ENCODE measurements around the gene CCDC85A.

The CCDC85A gene

DNA sequence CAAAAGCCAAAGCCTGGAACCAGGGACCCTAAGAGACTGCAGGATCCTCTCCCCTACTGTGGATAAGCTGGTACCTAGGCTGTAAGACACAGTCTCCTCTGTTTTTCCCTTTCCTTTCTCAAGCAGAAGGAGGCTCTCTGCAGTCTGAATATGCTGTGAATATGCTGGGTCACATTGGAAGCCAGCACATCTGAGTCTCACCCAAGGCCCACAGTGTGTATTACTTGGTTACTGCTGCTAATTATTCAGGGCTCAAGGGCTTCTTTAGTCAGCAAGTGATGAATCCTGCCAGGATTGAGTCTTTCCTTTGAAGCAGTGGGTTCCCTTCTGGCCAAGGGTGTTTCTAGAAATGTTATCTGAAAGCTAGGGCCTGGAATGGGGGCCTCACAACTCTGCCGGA is 60.7 kb downstream of the CCDC85A start:
- no peak for DNase-seq

DNA sequence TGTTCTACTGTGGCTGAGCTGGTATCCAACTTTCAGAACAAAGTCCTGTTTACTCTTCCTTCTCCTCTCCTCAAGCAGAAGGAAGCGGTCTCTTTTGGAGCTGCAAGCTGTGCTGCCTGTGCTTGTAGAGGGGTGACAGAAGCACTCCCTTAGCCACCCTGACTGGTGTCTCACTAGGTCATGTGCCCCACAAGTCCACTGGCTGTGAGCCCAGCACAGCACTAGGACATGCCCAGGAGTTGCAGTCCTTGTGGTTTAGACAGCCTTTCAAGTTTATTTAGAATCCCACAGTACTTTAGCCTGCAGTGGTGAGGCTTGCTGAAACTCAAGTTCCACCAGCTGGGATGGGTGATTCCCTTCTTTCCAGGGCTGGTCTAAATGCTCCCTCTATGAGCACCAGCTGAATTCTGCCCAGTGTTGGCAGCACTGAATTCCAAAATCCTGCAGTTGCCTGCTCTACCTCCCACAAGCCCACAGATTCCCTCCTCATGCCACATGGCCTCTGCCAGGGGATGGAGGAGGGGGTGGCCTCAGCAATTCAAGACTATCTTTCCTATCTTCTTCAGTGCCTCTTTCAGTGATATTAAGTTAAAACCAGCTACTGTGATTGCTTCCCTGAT is 61.2 kb downstream of the CCDC85A start:
- DNase-seq: no peak

DNA sequence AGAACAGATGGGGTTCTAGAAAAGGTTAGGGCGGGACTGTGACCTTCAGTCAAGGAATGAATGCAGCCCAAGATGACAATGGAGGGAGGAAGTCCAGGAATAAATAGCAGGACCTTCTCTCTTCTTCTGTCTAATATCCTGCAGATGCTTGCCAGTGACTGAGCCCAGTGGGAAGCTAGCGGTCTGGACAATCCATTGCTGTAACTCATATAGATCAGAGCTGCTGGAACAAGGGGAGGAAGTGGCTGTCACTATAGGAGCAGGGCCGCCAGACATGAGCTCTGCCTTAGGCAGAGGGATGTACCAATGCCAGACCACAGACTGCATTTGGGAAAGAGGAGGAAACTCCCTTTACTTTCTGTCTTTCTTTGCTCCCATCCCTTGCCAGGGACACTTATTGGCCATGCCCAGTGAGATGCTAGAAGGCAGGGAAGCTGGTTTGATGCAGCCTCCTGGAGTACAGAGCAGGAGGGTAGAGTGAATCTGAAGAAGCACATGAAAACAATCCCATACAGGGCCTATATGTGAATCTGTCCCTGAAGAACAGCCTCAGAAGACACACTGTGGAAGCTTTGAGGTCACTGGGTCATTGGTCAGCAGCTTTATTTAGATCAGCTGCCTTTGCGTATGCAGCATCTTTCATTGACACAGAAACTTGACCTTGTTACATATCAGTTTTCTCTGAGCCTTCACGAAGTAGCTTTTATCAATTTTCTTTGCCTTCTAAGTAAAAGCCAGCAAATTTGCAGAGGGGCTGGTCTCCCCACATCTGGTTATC is 65.4 kb downstream of the CCDC85A start:
- DNase-seq: no peak

DNA sequence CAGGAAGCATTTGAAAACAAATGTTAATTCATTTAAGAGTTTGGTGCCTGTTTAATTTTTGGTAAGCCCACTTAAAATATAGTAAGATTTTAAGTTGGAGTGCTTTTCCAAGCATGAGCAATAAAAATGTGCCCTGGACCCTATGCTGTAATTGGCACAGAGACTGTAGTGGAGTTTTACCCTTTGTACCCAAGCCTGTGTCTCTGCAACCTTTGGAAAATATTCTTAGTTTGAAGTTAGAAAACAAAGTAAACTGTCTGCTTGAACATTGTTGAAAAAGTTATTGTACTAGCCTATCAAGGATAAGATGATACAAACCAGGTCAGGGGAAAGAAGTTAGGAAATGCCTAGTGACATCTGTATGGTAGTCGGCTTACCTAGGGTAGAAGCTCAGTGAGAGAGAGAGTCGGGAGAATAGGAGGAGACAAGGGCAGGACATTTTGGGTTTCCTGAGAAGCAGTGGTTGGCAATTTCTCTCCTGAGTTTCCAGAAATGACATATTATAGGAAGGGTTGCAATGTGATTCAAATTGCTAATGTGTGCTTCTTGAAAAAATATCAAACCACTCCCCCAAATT is 66.5 kb downstream of the CCDC85A start:
- DNase-seq: no peak

DNA sequence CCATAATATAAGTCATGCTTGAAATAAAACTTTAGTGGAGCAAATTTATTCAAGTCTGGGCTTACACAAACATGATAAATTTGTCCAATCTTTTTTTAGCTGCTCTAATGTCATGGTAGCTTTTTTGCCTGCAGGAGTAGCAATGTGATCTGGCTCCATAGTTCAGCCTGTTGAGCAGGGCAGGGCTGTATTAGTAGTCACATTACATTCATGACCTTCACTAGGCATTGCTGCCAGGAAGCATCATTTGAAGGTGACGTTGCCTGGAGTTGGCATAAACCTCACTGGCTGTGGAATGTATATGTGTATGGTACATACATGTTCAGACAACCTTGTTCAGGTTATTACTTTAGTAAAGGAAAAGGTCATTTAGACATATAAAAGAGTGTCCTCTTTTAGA is 76.6 kb downstream of the CCDC85A start:
- no peak for DNase-seq

DNA sequence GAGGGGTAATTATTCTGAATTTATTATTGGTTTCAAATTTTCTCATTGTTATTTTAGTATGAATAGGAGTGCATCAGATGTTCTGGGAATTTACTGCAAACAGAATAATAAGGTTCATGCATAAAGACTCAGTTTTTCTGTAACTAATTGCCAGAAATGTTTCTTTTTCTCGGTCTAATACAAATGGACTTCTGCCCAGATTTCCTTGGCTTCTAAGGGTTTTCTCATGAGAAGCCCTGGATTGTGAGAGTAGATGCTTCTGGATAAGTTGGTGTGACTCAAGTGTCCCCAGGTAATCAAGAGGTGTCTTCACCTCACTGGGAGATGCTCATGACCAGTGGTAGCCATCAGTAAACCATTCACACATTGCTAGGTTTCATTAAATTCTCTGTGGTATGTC is 78.5 kb downstream of the CCDC85A start:
- no peak for DNase-seq

DNA sequence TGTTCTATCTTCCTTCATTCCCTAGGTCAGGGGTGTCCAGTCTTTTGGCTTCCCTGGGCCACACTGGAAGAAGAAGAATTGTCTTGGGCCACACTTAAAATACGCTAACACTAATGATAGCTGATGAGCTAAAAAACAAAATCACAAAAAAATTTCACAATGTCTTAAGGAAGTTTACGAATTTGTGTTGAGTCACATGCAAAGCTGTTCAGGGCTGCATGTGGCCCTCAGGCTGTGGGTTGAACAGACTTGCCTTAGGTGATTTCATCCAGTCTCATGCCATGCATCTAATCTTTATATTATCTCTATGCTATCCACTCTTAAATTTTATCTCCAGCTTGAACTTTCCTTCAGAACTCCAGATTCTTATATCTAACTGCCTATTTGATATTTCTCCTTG is 80.1 kb downstream of the CCDC85A start:
- DNase-seq: no peak

DNA sequence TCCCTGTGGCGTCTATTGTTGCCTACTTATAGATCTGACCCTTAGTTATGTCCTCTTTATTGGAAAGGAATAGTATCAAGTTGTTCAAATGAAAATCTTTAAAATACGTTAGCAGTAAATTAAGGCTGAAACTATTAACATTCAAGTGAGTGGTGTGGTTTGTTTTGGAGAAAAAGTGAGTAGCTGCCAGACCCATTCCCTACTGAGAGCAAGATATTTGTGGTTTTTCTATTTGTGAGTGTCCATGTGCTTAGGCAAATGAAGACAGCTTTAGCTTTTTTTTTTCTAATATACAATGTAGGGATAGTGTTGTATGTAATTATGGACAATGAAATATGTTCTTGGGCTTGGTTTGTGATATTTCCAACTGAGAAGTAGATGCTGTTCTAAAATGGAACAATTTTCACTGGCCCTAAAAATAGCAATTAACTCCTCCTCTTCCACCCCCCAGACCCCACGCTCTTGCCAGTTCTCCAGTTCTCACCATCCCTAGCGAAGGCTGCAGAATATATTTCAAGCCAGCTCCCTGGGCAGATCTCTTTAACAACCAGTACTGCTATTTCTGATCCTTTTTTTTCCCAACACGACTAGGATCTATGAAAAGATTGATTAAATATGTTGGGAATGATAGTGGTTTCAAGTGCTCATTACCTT is 83.1 kb downstream of the CCDC85A start:
- DNase-seq: no peak

DNA sequence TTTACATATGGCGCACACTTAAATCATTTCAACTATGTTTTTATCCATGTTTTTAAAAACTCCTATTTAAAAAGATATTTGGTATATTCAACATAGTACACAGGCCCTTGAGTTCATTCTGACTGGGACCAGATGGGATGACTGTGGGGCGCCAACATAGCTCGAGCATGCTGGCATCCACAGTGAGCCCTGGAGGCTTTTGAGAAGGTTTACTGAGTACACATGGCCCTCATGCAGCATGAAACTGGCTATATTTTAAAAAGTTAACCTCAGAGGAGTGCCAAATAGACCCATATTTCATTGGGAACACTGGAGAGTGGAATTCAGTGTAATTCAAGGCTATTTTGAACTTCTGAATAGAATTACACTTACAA is 83.6 kb downstream of the CCDC85A start:
- DNase-seq: no peak

DNA sequence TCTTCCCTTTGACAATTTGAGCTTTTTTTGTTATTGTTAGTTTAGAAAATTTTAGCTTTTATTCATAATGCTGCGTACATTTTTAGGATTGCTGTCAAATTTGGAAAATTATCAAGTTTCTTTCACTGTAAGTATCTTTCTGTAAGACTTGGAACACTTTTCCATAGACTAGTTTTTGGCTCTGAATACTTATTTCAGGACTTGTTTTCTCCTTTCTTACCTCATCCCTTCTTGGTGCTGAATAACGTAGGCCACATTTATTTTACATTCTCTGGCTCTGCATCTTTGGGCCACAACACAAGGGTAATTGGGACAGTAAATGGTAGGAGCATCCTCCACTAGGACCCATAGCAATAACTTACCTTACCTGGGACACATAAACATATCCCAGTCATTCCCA is 85.1 kb downstream of the CCDC85A start:
- DNase-seq: no peak

DNA sequence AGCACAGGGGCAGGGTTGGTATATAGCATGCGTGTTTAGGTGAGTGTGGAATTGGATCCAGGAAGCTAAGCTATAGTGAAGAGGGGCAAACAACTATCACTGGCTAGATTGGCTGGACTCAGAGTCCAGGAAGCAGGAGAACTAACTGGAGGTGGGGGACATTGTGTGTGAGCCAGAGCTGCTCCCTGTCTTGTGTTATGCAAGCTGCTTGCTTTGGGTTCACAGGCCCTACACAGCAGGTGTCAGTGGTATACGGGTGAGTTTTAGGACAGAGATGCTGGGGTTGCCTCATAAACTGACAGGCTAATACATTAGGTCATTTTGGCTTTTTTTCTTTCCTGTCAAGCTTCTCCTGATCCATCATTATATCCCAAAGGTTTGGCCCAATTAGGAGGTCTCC is 87.5 kb downstream of the CCDC85A start:
- DNase-seq: no peak

DNA sequence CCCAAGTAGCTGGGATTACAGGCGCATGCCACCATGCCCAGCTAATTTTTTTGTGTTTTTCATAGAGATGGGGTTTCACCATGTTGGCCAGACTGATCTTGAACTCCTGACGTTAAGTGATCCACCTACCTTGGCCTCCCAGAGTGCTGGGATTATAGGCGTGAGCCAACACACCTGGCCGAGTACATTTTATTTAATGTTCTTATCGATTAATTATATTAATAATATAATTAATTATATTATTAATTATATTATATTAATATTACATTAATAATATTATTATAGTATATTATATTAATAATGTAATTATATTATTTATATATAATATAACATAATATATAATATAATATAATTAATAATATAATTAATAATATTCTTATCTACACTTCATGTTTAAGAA is 101.4 kb downstream of the CCDC85A start:
- no peak for DNase-seq

DNA sequence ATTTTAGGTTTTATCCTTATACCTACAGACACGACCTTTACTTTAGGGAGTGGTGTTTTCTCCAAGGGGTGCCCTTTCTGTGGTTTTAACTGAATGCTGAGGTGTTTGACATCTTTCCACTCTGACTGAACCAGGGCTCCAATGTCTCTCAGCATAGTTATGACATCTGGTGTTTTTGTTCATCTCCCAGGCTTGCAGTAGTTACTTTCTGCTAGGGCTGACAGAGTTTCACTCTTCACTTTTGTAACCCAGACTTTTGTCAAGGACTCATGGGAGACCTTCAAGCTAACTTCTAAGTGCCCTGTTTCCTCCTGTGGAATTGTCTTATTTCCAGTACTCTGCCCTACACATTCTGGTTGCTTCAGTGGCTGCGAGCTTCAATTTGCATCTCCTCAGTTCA is 103.1 kb downstream of the CCDC85A start:
- no peak for DNase-seq

DNA sequence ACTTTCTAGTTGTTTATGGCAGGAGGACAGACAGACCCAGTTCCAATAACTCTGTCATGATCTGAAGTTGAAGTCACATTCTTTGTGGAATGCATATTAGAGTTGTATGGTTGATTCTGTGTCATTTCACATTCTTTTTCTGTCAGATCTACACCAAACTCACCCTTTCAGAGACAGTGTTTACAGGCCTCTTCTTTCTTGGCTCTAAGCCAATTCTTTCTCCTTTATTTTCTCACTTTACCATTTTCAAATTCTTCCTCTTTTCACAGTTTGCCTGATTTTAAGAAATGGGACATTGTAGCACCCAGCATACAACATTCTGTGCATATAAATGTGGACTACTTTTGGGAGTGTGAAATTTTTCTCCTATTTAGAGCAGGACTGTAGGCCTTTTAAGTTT is 103.7 kb downstream of the CCDC85A start:
- DNase-seq: no peak

DNA sequence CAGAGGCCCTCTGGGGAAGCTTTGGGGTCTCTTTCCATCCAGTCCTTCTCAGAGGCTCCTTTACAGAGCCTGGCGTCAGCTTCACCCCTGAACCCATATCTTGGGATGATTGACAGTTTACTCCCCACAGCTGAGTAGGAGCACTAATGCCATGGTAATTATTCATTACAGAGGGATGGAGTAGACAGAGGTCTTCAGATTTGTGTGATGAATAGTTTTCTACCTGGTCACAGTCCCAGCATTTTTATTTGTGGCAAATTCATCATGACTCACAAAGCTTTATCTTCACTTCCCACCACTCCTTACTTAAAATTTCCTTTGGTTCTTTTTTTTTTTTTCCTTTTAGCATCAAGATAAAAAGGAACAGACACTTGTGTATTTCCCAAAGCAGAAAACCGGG is 104.2 kb downstream of the CCDC85A start:
- DNase-seq: no peak

DNA sequence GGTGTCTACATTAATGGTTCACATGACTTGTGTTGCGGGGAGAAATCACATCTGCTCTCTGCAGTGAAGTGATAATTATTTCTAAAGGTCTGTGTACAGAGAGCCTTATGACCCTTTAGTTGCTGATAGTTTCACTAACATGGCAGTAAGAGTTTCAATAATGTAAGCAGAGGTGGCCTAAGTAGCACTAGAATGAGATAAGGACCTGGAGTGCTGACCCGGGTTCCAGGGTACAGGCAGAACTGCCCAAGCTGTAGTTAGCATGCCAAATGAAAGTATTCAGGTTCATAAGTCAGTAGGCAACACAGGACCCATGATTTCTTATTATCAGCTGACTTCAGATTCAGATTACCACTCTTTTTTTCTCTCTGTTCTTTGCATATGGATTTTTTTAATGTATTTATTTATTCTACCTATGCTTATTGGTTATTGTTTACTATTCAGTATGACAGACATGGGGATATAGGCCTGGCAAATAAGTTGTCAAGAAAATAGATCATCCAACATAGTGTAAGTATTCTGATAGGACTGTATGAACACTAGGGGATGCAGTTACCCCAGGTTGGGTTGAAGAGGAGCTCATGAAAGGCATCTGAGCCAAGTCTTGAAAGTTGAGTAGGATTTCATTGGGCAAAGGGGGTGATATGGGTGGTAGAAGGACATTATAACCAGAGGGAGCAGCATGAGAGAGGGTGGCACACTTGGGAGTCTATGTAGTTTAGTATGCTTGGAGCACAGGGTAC is 105.2 kb downstream of the CCDC85A start:
- DNase-seq: no peak

DNA sequence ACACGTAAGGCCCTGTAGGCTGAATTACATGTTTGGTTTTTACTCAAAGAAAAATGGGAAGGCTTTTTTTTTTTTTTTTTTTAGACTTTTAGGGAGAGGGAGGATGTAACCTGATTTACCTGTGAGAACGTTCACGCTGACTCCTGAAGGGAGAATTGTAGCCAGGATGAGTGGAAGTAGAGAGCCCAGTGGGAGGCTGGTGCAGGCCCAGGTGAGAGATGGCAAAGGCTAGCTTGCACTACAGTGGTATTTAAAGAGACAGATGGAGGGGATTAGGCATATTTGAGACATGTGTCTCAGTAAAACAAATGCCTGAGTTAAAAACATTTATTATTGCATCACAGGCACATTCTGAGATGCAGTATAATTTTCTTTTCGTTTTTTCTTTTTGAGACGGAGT is 107.9 kb downstream of the CCDC85A start:
- DNase-seq: no peak

DNA sequence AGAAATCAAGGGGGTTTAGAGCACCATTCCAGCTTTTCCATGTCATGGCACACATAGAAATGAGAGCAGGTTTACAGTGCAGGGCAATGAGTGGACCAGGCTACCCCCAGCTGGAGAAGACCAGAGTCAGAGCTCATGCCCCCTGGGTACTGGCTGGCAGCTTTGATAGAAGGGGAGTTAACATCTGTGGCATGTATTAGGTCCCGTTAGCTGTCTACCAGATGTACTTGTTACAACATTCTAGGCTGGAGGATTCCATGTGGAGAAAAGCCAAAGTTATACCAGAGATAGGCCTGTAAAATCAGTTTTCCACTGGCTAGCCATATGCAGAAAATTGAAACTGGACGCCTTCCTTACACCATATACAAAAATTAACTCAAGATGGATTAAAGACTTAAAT is 109.2 kb downstream of the CCDC85A start:
- no peak for DNase-seq

DNA sequence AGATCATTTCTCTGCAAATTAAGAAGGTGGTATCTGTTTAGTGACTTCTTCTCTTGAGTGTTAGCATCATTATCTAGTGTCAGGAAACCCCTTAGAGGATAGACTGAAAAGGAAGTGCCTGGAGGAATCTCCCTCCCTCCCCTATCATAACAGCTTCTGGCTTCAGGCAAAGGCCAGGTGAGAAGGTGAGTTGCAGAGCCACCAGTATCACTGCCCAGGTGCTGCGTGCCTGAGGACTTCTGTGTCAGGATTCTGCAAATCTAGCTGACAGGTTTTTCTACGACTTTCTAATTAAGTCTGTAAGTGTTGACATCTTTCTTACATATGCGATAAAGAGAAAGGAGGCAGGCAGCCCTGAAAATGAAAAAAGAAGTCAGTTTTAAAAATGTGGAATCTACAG is 111.9 kb downstream of the CCDC85A start:
- no peak for DNase-seq

DNA sequence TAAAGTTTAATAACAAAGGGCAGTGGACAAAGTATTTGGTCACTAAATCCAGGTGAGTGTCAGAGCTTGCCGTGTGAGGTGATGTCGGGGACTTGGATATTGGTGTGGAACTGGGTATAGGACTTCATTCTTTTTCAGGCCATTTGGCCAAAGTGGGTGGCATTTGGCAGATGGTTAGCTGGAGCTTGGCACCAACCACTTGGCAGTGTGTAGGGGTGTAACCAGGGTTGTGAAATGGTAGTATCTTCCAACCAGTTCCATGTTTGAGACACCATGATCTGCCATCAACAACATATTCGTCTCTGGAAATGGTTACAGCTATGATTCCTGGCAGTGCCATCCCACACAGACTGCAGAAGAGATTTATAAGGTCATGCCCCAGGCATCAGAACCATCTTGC is 113.9 kb downstream of the CCDC85A start:
- DNase-seq: no peak

DNA sequence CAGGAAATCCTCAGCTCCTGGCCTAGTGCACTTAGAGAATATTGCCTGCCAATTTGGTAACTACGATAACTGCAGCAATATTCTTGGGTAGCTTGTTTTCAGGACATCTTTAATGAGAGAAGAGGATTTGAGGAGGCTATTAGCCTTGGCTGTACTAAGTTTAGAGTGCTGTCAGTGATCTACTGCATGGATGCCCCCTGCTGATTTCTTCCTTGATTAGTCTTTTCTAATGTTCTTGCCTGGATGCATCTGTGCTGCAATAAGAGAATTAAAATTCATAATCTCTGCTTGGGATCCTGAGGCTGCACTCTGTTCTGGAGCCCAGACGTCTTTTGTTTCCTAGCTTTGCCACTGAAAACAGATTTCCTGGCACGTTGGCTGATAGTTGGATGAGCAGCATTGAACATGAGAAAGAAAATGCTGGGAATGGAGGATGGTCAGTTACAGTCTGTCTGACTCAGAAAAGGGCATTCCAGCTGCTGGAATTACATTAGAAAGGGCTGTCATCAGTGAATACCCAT is 115.4 kb downstream of the CCDC85A start:
- DNase-seq: no peak

DNA sequence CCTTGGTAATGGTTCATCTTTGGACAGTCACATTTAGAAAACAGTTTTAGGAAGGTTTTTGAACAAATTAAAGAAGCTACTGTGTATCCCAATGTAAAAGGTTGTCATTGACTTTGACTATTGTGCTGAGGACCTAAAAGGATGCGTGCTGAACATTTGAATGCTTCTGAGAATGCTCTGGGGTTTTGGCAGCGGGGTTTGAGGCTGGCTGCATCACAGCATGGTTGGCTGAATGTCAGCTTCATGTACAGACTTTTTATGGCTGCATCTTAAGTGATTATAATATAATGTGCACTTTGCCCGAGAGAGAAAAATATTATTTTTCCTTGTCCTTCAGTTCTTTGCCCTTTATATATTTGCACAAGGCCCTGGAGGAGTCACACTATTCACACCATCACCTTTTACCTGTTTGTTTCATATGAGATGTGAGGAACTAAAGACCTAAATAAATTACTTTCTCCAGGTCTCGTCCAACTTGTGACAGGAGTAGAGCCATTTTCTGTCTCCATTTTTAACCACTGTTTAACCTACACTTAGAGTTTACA is 125.9 kb downstream of the CCDC85A start:
- DNase-seq: no peak

DNA sequence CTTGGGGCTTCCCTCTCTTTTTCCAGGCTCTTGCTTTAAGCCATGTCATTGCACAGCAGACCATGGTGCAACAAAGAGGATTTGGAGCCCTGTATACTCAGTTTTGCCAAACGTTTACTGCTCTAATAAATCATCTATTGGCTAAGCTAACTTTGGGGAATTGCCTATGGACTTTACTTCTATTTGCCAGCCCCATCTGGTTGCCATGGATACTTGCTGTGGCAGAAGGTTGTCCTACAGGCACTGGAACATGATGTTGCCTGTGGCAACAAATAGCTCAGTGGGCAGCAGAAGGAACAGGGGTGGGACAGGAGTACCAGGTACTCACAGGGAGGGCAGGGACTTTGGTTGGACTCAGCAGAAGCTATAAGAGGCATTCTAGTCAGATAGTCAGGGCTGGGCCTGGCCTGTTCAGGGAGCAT is 129.7 kb downstream of the CCDC85A start:
- DNase-seq: no peak
